C4-2B (cell line): ENCODE measurements around the gene MED13L.

Experiments
- ZFX ChIP-seq: fragments of 450-650 bp; IDR thresholded peaks from 2 replicates; pipeline ENCODE4 v1.6.1; 2017
- TF ChIP-seq, protein P1 (sequence below): fragments of 450-650 bp; conservative IDR thresholded peaks from 2 replicates; pipeline ENCODE4 v1.5.1; 2017; ENCODE audit warnings: mild to moderate bottlenecking

DNA sequence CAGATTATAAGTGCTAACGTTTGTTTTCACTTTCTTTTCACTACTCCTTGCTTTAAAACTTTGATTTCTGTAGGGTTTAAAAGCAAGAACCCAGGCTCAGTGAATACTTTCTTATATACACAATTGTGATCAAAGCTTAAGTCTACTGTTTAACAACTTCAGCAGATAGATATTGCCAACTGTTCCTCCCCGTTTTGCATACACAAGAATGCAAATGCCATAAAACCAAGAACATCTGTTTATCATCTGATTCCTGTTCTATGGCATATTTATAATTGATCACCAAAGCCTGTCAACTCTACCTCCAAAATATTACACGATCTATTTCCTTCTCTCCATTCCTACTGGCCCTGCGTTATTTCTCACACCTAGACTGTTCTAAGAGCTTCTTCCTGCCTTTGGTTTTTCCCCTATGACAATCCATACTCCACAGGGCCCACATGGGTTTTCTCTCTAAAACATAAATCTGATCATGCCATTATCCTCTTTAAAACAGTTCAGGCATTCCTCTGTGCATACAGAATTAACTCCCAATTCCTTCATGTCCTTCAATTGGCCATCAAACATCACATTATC is 15.9 kb downstream of the MED13L start:
- TF ChIP-seq, protein P1, sequence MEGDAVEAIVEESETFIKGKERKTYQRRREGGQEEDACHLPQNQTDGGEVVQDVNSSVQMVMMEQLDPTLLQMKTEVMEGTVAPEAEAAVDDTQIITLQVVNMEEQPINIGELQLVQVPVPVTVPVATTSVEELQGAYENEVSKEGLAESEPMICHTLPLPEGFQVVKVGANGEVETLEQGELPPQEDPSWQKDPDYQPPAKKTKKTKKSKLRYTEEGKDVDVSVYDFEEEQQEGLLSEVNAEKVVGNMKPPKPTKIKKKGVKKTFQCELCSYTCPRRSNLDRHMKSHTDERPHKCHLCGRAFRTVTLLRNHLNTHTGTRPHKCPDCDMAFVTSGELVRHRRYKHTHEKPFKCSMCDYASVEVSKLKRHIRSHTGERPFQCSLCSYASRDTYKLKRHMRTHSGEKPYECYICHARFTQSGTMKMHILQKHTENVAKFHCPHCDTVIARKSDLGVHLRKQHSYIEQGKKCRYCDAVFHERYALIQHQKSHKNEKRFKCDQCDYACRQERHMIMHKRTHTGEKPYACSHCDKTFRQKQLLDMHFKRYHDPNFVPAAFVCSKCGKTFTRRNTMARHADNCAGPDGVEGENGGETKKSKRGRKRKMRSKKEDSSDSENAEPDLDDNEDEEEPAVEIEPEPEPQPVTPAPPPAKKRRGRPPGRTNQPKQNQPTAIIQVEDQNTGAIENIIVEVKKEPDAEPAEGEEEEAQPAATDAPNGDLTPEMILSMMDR: no peak
- no peak for TF ChIP-seq ZFX
